HL-60/S4 (cell line): ENCODE results near the gene PHC2.

Source experiments
- in situ Hi-C: fragments of 300-500 bp; cut with MboI; formaldehyde crosslinking; loops from 2 replicates; pipeline ENCODE4 v1.14.3; 2022; ENCODE audit warnings: low sequenced_read_pairs

PHC2 gene

GRCh38 chr1:33357099-33357498, 73.8 kb downstream of the PHC2 start:
- in situ Hi-C loops = no loop called here

- in situ Hi-C loops = no loop called here
These were observed 76.1 kb downstream of the PHC2 start for GRCh38 chr1:33354707-33355316.

GRCh38 chr1:33353531-33353930, 77.4 kb downstream of the PHC2 start:
- in situ Hi-C loops = no loop called here

- in situ Hi-C loops = no loop called here
These were observed 79.6 kb downstream of the PHC2 start for GRCh38 chr1:33351281-33351660.

GRCh38 chr1:33350611-33351280, 80.1 kb downstream of the PHC2 start:
- in situ Hi-C loops = no loop called here

GRCh38 chr1:33349778-33350610, 80.9 kb downstream of the PHC2 start:
- in situ Hi-C loops = no loop called here

- in situ Hi-C loops = no loop called here
These were observed 81.7 kb downstream of the PHC2 start for GRCh38 chr1:33349081-33349759.

- in situ Hi-C loops = no loop called here
These were observed 82.2 kb downstream of the PHC2 start for GRCh38 chr1:33348676-33349080.

GRCh38 chr1:33348194-33348593, 82.7 kb downstream of the PHC2 start:
- in situ Hi-C loops = no loop called here

GRCh38 chr1:33347650-33347992, 83.3 kb downstream of the PHC2 start:
- in situ Hi-C loops = no loop called here

- in situ Hi-C loops = no loop called here
These were observed 83.8 kb downstream of the PHC2 start for GRCh38 chr1:33346927-33347649.

- in situ Hi-C loops = no loop called here
These were observed 84.4 kb downstream of the PHC2 start for GRCh38 chr1:33346533-33346926.

GRCh38 chr1:33344896-33345560, 85.9 kb downstream of the PHC2 start:
- in situ Hi-C loops = no loop called here

GRCh38 chr1:33343539-33343938, 87.4 kb downstream of the PHC2 start:
- in situ Hi-C loops = no loop called here

GRCh38 chr1:33342041-33342723, 88.7 kb downstream of the PHC2 start:
- in situ Hi-C loops = no loop called here

GRCh38 chr1:33341190-33341589, 89.7 kb downstream of the PHC2 start:
- in situ Hi-C loops = no loop called here

GRCh38 chr1:33339413-33339812, 91.5 kb downstream of the PHC2 start:
- in situ Hi-C loops = no loop called here

- in situ Hi-C loops = no loop called here
These were observed 92.3 kb downstream of the PHC2 start for GRCh38 chr1:33338440-33339211.

GRCh38 chr1:33338048-33338439, 92.9 kb downstream of the PHC2 start:
- in situ Hi-C loops = no loop called here
